GM18909 (cell line): ENCODE data around the gene HIC1.

ENCODE experiments used
- ATAC-seq: cut with Tn5 transposase; IDR thresholded peaks from one replicate; pipeline ENCODE4 v1.9.1; 2021; ENCODE audit warnings: mild to moderate bottlenecking; ENCODE audit not compliant: unreplicated experiment, poor library complexity

Gene HIC1

DNA sequence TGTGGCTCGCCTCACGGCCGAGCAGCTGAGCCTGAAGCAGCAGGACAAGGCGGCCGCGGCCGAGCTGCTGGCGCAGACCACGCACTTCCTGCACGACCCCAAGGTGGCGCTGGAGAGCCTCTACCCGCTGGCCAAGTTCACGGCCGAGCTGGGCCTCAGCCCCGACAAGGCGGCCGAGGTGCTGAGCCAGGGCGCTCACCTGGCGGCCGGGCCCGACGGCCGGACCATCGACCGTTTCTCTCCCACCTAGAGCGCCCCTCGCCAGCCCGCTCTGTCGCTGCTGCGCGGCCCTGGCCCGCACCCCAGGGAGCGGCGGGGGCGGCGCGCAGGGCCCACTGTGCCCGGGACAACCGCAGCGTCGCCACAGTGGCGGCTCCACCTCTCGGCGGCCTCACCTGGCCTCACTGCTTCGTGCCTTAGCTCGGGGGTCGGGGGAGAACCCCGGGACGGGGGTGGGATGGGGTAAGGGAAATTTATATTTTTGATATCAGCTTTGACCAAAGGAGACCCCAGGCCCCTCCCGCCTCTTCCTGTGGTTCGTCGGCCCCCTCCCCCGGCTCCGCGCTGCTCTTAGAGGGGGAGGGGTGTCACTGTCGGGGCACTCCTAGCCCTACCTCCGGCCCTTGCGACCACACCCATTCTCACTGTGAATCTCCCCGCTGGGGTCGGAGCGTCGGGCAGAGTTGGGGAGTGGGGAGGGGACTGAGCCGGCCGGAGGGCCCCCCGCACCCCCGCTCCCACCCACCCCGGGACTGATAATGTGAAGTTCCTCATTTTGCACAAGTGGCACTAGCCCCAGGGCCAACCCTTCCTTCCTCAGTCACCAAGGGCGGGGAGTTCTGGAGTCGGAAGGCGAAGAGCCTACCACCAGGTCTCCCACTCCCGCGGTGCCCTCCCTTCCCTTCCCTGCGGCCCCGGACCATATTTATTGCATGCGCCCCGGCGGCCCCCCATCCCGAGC is 4.0 kb downstream of the HIC1 start:
- ATAC-seq, result no peak

- no peak for ATAC-seq
Measured at GRCh38 chr17:2059547-2060384, 4.9 kb downstream of the HIC1 start.

- no peak for ATAC-seq
Measured at GRCh38 chr17:2060385-2060658, 5.4 kb downstream of the HIC1 start.

GRCh38 chr17:2060681-2061440 is 6.0 kb downstream of the HIC1 start:
- no peak for ATAC-seq

DNA sequence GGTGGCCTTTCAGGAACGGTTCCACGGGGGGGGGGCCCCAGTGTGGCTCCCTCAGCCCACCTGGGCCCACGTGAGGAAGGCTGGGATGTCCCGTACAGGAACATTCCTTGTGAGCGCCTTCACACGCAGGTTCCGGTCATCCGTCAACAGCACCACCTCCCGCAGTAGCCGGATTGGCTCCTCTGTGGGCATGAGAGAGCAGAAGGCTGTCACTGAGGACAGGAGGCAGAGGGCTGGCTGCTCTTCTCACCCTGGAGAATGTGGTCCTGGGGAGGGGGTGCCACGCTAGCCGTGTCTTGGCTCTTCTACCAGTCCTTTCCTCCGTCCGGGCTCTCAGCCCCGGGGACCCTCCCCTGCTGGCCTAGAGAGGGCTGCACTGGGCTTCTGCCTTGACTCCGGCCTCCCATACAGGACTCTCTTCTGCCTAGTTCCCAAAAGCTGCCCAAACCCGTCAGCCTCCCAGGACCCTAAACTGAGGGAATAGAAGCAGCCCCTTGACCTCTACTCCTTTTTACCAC is 6.6 kb downstream of the HIC1 start:
- no peak for ATAC-seq

- ATAC-seq, result no peak
Measured at GRCh38 chr17:2062571-2063183, 7.8 kb downstream of the HIC1 start.

- no peak for ATAC-seq
Measured at GRCh38 chr17:2063261-2064146, 8.6 kb downstream of the HIC1 start.

DNA sequence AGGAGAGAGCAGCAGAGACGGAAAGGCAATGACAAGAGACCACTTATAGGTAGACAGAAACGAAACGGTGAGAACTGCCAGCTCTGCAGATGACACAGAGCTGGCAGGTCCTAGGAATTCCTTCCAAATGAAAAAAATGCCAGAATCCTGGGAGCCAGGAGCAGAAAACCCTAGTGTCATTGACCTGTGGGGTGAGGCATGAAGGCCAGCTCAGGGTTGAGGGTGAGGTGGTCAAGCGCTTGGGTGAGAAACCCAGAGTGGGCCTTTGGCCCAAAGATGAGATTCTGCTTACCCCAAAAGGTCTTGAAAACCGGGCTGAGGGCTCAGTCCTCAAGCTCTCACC is 9.2 kb downstream of the HIC1 start:
- no peak for ATAC-seq

DNA sequence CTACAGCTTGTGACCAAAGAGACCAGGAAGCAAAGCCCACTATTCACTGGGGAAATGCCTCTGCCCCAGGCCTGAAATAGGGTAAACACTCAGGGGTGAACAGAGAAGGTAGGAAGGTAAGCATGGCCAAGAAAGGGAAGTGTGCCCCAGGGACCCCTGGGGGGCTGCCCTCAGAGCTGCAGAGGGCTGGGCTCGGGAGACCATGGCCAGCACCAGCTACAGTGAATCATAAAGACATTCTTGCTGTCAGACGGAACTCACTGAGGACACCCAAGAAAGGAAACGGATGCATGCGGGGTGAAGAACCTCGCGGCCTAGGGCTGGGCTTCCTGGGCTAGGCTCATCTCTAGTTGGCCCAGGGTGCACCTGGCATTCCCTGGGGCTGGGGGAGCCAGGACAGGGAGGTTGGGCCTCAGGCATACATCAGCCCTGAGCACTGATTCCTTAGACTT is 9.6 kb downstream of the HIC1 start:
- no peak for ATAC-seq

GRCh38 chr17:2064980-2065785 is 10.3 kb downstream of the HIC1 start:
- ATAC-seq, result no peak

GRCh38 chr17:2065949-2066400 is 11.1 kb downstream of the HIC1 start:
- ATAC-seq, result no peak

DNA sequence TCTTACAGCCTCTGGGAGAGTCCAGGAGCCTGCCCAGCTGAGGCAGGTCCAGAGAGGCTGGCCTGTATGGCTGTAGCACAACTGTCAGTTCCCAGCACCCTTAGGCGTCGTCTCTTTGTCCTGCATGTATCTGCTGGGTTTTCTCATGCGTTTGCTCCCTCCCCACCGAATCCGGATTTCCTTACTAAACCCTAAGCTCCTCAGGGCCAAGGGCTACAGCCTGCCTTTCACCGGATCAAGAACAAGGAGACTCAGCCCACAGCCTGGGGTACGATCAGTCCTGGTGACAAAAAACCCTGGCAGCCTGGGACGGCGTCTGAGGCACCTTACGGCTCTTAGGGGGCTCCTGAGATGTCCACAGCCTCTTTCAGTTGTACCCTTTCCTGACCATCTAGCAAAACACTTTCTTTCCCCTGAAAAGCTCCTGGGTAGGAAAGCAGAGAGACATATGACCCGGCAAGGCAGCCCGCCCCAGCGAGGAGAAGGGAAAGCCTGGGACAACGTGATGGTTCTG is 12.2 kb downstream of the HIC1 start:
- ATAC-seq, result no peak

- no peak for ATAC-seq
Measured at GRCh38 chr17:2067608-2068024, 12.7 kb downstream of the HIC1 start.

- no peak for ATAC-seq
Measured at GRCh38 chr17:2068031-2068518, 13.2 kb downstream of the HIC1 start.

- no peak for ATAC-seq
Measured at GRCh38 chr17:2068519-2069051, 13.7 kb downstream of the HIC1 start.

GRCh38 chr17:2070241-2071023 is 15.5 kb downstream of the HIC1 start:
- peak; percentile 83 for ATAC-seq

GRCh38 chr17:2071024-2071385 is 16.1 kb downstream of the HIC1 start:
- no peak for ATAC-seq
